ENCODE data around the gene GP9.

- TF ChIP-seq EZH2 (IDR thresholded peaks at IDR 0.05; ENCODE audit: borderline replicate concordance) = no peak
- no peak for TF ChIP-seq CTCF (IDR thresholded peaks at IDR 0.05; ENCODE audit: poor library complexity)
- TF ChIP-seq EZH2phosphoT487 (IDR thresholded peaks at IDR 0.05; ENCODE audit: low read depth, severe bottlenecking, unreplicated experiment) = no peak
Observed at GRCh38 chr3:129046732-129047552, 13.6 kb upstream of the GP9 start.
